Keratinocyte (primary cell): ENCODE measurements around the gene SCNN1A. TPM values are rescaled to one million over a fixed set of nuclear protein-coding genes. Genes with fewer than 3 reads are reported as not detected.

Experiments
- DNase-seq: peaks from one replicate; pipeline ENCODE4 v3.0.0-alpha.2; 2011; ENCODE audit warnings: low read depth, missing footprints, low spot score
- FAIRE-seq: peaks from 2 replicates; lab custom pipeline; 2011; peaks lifted over from hg19 to GRCh38; lab: Jason Lieb, UNC
- H2AFZ ChIP-seq: 2 replicates; pipeline ENCODE4 v1.6.0; 2012; ENCODE audit warnings: low read length, control low read depth, inconsistent platforms; ENCODE audit not compliant: control insufficient read depth
- H3K27ac ChIP-seq: 2 replicates; pipeline ENCODE4 v1.5.1; 2011; ENCODE audit warnings: low read length; ENCODE audit not compliant: control insufficient read depth, insufficient read depth
- H3K27me3 ChIP-seq: 3 replicates; pipeline ENCODE4 v1.6.0; 2011; ENCODE audit warnings: low read length; ENCODE audit not compliant: control insufficient read depth, insufficient read depth; ENCODE audit errors: extremely low read depth
- H3K36me3 ChIP-seq, 2 experiments: 2 replicates in 1 of 2; 3 replicates in 1 of 2; pipeline ENCODE4 v1.5.1; 2011; ENCODE audit warnings: low read length in 2 of 2, mild to moderate bottlenecking in 1 of 2; ENCODE audit not compliant: control insufficient read depth in 2 of 2, insufficient read depth in 2 of 2; ENCODE audit errors: extremely low read depth in 1 of 2
- H3K4me1 ChIP-seq: 3 replicates; pipeline ENCODE4 v1.5.1; 2011; ENCODE audit warnings: low read length; ENCODE audit not compliant: control insufficient read depth, insufficient read depth; ENCODE audit errors: extremely low read depth
- H3K4me2 ChIP-seq: 3 replicates; pipeline ENCODE4 v1.6.0; 2011; ENCODE audit warnings: low read depth, low read length; ENCODE audit not compliant: control insufficient read depth, insufficient read depth; ENCODE audit errors: extremely low read depth
- H3K4me3 ChIP-seq, 3 experiments: fragments of 200-600 bp in 1 of 3; sonication (generic) in 1 of 3; 2 replicates in 2 of 3; 3 replicates in 1 of 3; pipeline ENCODE4 v1.5.1; 2011 to 2016; ENCODE audit warnings: low read length in 3 of 3, mild to moderate bottlenecking in 3 of 3, control low read depth in 2 of 3, inconsistent platforms in 1 of 3, low read depth in 1 of 3, mixed read lengths in 1 of 3, mixed run types in 1 of 3, moderate library complexity in 1 of 3; ENCODE audit not compliant: control insufficient read depth in 2 of 3, insufficient read depth in 2 of 3; ENCODE audit errors: extremely low read depth in 1 of 3
- H3K79me2 ChIP-seq: 2 replicates; pipeline ENCODE4 v1.6.0; 2012; ENCODE audit warnings: low read length; ENCODE audit not compliant: control insufficient read depth, insufficient read depth
- H3K9ac ChIP-seq: 3 replicates; pipeline ENCODE4 v1.6.0; 2011; ENCODE audit warnings: low read length; ENCODE audit not compliant: control insufficient read depth, insufficient read depth; ENCODE audit errors: extremely low read depth
- H3K9me1 ChIP-seq: 3 replicates; pipeline ENCODE4 v1.6.0; 2011; ENCODE audit warnings: low read length; ENCODE audit not compliant: control insufficient read depth, insufficient read depth; ENCODE audit errors: extremely low read depth
- H3K9me3 ChIP-seq: 2 replicates; pipeline ENCODE4 v1.5.1; 2012; ENCODE audit warnings: low read depth, low read length; ENCODE audit not compliant: control insufficient read depth
- H4K20me1 ChIP-seq: 3 replicates; pipeline ENCODE4 v1.6.0; 2011; ENCODE audit warnings: low read length; ENCODE audit not compliant: control insufficient read depth, insufficient read depth; ENCODE audit errors: extremely low read depth
- EZH2 ChIP-seq: IDR thresholded peaks from one replicate; pipeline ENCODE4 v1.6.1; 2012; ENCODE audit warnings: inconsistent platforms, mild to moderate bottlenecking, low read length, moderate library complexity
- dilution Hi-C: fragments of 300-500 bp; cut with MboI; formaldehyde crosslinking; loops from one replicate; pipeline ENCODE4 v1.7.0; 2020; ENCODE audit warnings: low sequenced_read_pairs; ENCODE audit not compliant: extremely low pct_ligation_motif_present
- polyA plus RNA-seq, 5 experiments: library from polyadenylated mRNA; depleted of rRNA in 3 of 5; stranded (reverse) in 3 of 5; stranded (forward) in 1 of 5; unstranded in 1 of 5; fragments of >200 nt; gene quantifications; 1 replicate in 1 of 5; 2 replicates in 3 of 5; 3 replicates in 1 of 5; pipeline versions ENCODE4 v1.2.1 to v1.2.3, GENCODE V29; 2011 to 2012; ENCODE audit warnings: missing spikeins in 2 of 5, low read depth in 1 of 5, low replicate concordance in 1 of 5
- TF ChIP-seq, protein P1 (sequence below), 3 experiments: IDR thresholded peaks in 1 of 3; conservative IDR thresholded peaks in 1 of 3; optimal IDR thresholded peaks in 1 of 3; 2 replicates in 2 of 3; 3 replicates in 1 of 3; pipeline versions ENCODE3 to v1.5.1; 2011; ENCODE audit warnings: low read length in 3 of 3, mild to moderate bottlenecking in 3 of 3, moderate library complexity in 2 of 3, control low read depth in 1 of 3, inconsistent platforms in 1 of 3; ENCODE audit not compliant: insufficient read depth in 2 of 3; ENCODE audit errors: extremely low read depth in 1 of 3

SCNN1A gene
- polyA plus RNA-seq, 1 donor (not counting 4 experiments of a cell fraction or from before 2014, with no cell fraction given), result 11.1 TPM

GRCh38 chr12:6332459-6332858 is 42.9 kb downstream of the SCNN1A start:
- H3K9me1 ChIP-seq, result no peaks in the 10 kb centered on the region
- no peaks in the 10 kb centered on the region for H3K9me3 ChIP-seq
- no peak for DNase-seq
- peaks cover 51% of the 10 kb centered on the region for H3K4me1 ChIP-seq
- H3K27me3 ChIP-seq, result no peaks in the 10 kb centered on the region
- H3K4me2 ChIP-seq, result no peak overlapping the region
- peak overlapping the region; percentile 98 for H3K27ac ChIP-seq
- FAIRE-seq, result peak; percentile 93
- H4K20me1 ChIP-seq, result peaks cover 2% of the 10 kb centered on the region
- peaks cover 45% of the 10 kb centered on the region for H3K79me2 ChIP-seq
- dilution Hi-C loops, result no loop called here
- H3K9ac ChIP-seq, result no peak overlapping the region
- TF ChIP-seq, protein P1, sequence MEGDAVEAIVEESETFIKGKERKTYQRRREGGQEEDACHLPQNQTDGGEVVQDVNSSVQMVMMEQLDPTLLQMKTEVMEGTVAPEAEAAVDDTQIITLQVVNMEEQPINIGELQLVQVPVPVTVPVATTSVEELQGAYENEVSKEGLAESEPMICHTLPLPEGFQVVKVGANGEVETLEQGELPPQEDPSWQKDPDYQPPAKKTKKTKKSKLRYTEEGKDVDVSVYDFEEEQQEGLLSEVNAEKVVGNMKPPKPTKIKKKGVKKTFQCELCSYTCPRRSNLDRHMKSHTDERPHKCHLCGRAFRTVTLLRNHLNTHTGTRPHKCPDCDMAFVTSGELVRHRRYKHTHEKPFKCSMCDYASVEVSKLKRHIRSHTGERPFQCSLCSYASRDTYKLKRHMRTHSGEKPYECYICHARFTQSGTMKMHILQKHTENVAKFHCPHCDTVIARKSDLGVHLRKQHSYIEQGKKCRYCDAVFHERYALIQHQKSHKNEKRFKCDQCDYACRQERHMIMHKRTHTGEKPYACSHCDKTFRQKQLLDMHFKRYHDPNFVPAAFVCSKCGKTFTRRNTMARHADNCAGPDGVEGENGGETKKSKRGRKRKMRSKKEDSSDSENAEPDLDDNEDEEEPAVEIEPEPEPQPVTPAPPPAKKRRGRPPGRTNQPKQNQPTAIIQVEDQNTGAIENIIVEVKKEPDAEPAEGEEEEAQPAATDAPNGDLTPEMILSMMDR (optimal IDR thresholded peaks at IDR 0.05 in 1 of 3, IDR thresholded peaks at IDR 0.05 in 1 of 3, conservative IDR thresholded peaks at IDR 0.05 in 1 of 3; ENCODE audit: extremely low read depth in 1 of 3, insufficient read depth in 2 of 3, low read length in 3 of 3), result no peak
- TF ChIP-seq EZH2, result no peak
- peaks cover 37 to 67% of the 10 kb centered on the region in 2 experiments for H3K36me3 ChIP-seq
- no peak overlapping the region for H3K4me3 ChIP-seq
- H2AFZ ChIP-seq, result no peak overlapping the region

GRCh38 chr12:6330999-6331714 is 44.2 kb downstream of the SCNN1A start:
- Histone ChIP-seq H3K9ac (no peak overlapping the region), H3K9me3 (no peaks in the 10 kb centered on the region), H3K4me3 (no peak overlapping the region), H3K9me1 (no peaks in the 10 kb centered on the region), H3K79me2 (peaks cover 38% of the 10 kb centered on the region), H2AFZ (no peak overlapping the region), H3K27ac (no peak overlapping the region), H3K4me1 (peaks cover 43% of the 10 kb centered on the region), H3K4me2 (no peak overlapping the region), H4K20me1 (peaks cover 2% of the 10 kb centered on the region), H3K27me3 (no peaks in the 10 kb centered on the region), H3K36me3 (peaks cover 46 to 74% of the 10 kb centered on the region in 2 experiments)
- dilution Hi-C loops, result no loop called here
- no peak for TF ChIP-seq EZH2
- TF ChIP-seq, protein P1 (optimal IDR thresholded peaks at IDR 0.05 in 1 of 3, IDR thresholded peaks at IDR 0.05 in 1 of 3, conservative IDR thresholded peaks at IDR 0.05 in 1 of 3; ENCODE audit: extremely low read depth in 1 of 3, insufficient read depth in 2 of 3, low read length in 3 of 3), result no peak
- DNase-seq (no peak), FAIRE-seq (no peak)
